Cortex of kidney (tissue), 1 donor: ENCODE measurements around the gene ARID4B.
"Not testable (repeated sequence)": the region's sequence is repeated elsewhere in the genome, so short reads cannot be mapped to it uniquely, and the experiment has no call there.

ENCODE experiments used
- DNase-seq: peaks from one replicate; lab custom pipeline; 2025; lab: John Stamatoyannopoulos, UW

The ARID4B gene

GRCh38 chr1:235296729-235297128 is 31.2 kb downstream of the ARID4B start:
- no peak for DNase-seq

GRCh38 chr1:235295902-235296350 is 32.1 kb downstream of the ARID4B start:
- DNase-seq, result no peak

GRCh38 chr1:235293322-235293942 is 34.5 kb downstream of the ARID4B start:
- no peak for DNase-seq

GRCh38 chr1:235292790-235293189 is 35.2 kb downstream of the ARID4B start:
- DNase-seq, result no peak

- no peak for DNase-seq
Measured at GRCh38 chr1:235291599-235292091, 36.3 kb downstream of the ARID4B start.

- DNase-seq, result no peak
Measured at GRCh38 chr1:235290740-235291502, 37.1 kb downstream of the ARID4B start.

GRCh38 chr1:235289859-235290739 is 37.9 kb downstream of the ARID4B start:
- no peak for DNase-seq

GRCh38 chr1:235287208-235287882 is 40.6 kb downstream of the ARID4B start:
- no peak for DNase-seq

GRCh38 chr1:235286667-235287066 is 41.3 kb downstream of the ARID4B start:
- DNase-seq, result no peak

- DNase-seq, result no peak
Measured at GRCh38 chr1:235284231-235284769, 43.7 kb downstream of the ARID4B start.

GRCh38 chr1:235283636-235284035 is 44.3 kb downstream of the ARID4B start:
- DNase-seq, result not testable (repeated sequence)

GRCh38 chr1:235280467-235280866 is 47.5 kb downstream of the ARID4B start:
- DNase-seq, result no peak

GRCh38 chr1:235279694-235280093 is 48.3 kb downstream of the ARID4B start:
- no peak for DNase-seq

- no peak for DNase-seq
Measured at GRCh38 chr1:235278915-235279292, 49.1 kb downstream of the ARID4B start.

GRCh38 chr1:235278233-235278914 is 49.6 kb downstream of the ARID4B start:
- no peak for DNase-seq

GRCh38 chr1:235277709-235278108 is 50.3 kb downstream of the ARID4B start:
- DNase-seq, result no peak

GRCh38 chr1:235275836-235276235 is 52.1 kb downstream of the ARID4B start:
- no peak for DNase-seq

GRCh38 chr1:235275223-235275622 is 52.8 kb downstream of the ARID4B start:
- DNase-seq, result no peak

GRCh38 chr1:235272851-235273250 is 55.1 kb downstream of the ARID4B start:
- DNase-seq, result no peak

- DNase-seq, result no peak
Measured at GRCh38 chr1:235270625-235271024, 57.4 kb downstream of the ARID4B start.

- DNase-seq, result not testable (repeated sequence)
Measured at GRCh38 chr1:235269990-235270389, 58.0 kb downstream of the ARID4B start.
